Adrenal gland (tissue), 5 donors: Measurements from ENCODE around the gene NBPF1.
"Not testable (repeated sequence)": the region's sequence is repeated elsewhere in the genome, so short reads cannot be mapped to it uniquely, and the experiment has no call there.

Source experiments
- POLR2A ChIP-seq, 2 donors: fragments of 450-650 bp; IDR thresholded peaks; one replicate each; pipeline ENCODE4 v1.6.1; 2017; ENCODE audit warnings: antibody characterized with exemption in 2 of 2, mild to moderate bottlenecking in 2 of 2, moderate library complexity in 1 of 2
- TF ChIP-seq, protein P1 (sequence below), 6 experiments: fragments of 450-650 bp in 4 of 6; fragments of 200-600 bp in 2 of 6; sonication (generic) in 1 of 6; IDR thresholded peaks; 1 replicate in 5 of 6; 2 replicates in 1 of 6; pipeline versions ENCODE4 v1.5.1 to v1.8.0; 2016 to 2021; ENCODE audit warnings: antibody characterized with exemption in 6 of 6, mild to moderate bottlenecking in 2 of 6, moderate library complexity in 1 of 6
- donor health status: DM: no; HTN: no; CAD: no.

DNA sequence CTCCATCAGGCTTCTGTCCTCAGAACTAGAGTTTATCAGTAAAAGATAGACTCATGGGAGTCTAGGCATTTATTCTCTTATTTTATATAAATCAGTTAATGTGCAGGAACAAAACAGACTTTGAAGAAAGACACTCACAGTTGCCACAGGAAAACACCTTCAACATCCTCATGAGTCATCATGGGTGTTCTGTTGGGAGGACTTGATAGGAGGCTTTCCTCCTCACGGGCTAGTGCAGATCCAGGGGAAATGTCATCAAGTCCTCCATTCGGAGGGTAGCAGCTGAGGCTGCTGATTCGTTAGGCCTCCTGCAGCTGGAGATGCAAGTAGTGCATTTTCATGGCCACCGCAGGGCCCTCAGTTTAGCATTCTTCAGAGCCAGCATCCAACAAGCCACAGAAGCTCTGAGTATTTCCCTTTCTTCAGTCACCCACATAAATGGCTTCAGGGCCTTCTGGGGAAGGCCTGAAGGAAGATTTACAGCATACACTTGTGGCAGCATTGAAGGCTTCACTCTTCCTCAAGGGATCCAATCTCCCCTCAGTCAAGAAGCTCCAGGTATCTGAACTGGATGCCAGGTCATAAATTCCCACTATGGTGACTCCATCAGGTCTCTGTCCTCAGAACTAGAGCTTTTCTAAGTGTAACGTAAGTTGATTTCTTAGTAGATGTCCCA lies 10.9 kb downstream of the NBPF1 start:
- TF ChIP-seq, protein P1, sequence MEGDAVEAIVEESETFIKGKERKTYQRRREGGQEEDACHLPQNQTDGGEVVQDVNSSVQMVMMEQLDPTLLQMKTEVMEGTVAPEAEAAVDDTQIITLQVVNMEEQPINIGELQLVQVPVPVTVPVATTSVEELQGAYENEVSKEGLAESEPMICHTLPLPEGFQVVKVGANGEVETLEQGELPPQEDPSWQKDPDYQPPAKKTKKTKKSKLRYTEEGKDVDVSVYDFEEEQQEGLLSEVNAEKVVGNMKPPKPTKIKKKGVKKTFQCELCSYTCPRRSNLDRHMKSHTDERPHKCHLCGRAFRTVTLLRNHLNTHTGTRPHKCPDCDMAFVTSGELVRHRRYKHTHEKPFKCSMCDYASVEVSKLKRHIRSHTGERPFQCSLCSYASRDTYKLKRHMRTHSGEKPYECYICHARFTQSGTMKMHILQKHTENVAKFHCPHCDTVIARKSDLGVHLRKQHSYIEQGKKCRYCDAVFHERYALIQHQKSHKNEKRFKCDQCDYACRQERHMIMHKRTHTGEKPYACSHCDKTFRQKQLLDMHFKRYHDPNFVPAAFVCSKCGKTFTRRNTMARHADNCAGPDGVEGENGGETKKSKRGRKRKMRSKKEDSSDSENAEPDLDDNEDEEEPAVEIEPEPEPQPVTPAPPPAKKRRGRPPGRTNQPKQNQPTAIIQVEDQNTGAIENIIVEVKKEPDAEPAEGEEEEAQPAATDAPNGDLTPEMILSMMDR (IDR thresholded peaks at IDR 0.05), result not testable (repeated sequence)
- TF ChIP-seq POLR2A (IDR thresholded peaks at IDR 0.05), result not testable (repeated sequence)
